T follicular helper cell (primary cell): ENCODE results near the gene NECAB3.
A peak's percentile ranks its signal among the peaks of the same experiment; 100 is the strongest.

Experiments
- DNase-seq: peaks from one replicate; pipeline ENCODE4 v3.0.0-alpha.2; 2020; ENCODE audit warnings: low read depth

Gene NECAB3

DNA sequence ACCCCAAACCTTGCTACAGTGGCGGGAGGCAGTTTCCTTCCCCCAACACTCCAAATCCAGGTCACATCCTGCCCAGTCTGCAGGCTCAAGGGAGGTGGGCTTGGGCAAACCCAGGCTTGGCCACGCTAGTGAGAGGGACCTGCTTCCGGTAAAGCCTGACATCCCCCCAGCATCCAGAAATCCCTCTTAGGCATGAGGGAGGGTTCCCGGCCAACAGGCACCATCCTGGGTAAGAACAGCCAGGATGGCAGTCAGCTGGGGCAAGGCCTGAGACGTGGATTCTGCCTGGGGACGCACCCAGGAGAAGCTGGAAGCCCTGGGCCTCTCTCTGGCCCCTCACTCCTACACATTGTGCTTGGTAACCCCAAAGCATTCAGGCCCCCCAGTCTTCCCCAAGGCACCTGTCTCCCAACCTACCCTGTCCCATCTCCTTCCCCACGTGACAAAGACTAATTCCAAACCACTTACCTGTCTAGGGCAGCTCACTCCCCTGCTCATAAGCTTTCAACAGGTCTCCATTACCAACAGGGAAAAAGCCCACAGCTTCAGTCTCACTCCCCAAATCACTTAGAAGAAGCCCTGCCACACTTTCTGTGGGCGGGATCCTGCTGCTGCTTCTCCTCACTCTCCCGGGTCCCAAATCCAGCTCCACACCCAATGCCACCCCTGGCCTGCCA is 10.0 kb downstream of the NECAB3 start:
- DNase-seq: no peak

DNA sequence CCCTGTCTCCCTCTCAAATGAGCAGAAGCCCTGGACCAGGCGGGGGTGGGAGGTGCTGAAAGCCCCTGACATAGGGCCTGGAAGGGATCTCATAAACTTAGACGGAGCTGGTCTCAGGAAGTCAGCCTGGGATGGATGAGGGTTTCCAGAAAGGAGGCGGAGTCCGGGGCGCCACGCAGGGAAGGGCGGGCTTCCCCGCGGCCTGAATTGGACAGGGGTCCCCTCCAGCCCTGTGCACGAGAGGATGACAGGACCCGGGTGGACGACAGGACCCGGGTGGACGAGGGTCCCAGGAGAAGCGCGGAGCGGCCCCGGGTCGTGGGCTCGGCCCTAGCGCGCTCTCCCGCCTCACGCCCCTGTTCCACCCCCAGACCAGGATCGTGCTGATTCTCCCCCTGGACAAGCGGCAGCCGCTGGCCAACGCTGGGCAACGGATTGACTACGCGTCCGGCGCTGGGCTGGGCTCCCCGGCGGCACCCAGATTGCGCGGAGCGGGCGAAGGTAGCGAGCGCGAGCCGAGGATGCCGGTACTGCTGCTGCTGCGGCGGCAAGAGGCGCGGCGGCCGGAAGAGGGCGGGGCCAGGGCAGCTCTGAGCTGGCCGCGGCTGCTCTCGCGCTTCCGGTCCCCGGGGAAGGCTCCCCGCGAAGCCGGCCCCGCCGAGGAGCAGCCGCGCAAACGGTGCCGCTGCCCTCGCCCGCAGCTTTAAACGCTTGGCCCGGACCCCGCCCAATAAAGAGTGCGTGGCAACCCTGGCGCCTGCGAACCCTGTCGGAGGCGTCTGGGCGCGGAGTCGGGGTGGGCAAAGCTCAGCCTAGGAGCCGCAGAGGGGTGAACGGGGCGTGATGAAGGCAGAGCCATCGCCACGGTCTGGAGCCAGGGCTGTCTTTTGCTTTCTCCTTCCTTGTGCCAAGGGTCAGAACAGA is 10.8 kb downstream of the NECAB3 start:
- DNase-seq: peak; percentile 73

DNA sequence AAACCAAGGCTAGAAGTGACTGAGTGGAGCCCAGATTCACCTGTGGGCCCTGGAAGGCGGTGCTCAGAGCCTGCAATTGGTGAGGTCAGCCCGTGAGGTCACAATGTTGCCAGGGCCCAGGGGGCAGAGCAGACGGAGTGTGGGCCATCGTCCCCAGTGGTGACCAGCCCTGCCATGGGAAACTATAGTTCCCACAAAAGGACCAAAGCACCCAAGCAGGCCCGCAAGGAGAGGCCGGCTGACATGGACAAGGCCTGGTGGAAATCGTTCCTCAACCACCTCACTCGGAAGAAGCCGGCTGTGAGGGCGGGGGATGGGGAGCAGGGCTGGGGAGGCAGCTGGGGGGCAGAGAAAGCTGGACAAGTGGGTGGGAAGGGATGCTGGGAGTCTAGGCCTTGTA is 12.1 kb downstream of the NECAB3 start, which contains the start of gene C20orf144:
Gene C20orf144 (plus strand): TSS at position 156 of the 400 bp plus-strand sequence. CDS start 19 bp downstream, at position 175.
- no peak for DNase-seq

DNA sequence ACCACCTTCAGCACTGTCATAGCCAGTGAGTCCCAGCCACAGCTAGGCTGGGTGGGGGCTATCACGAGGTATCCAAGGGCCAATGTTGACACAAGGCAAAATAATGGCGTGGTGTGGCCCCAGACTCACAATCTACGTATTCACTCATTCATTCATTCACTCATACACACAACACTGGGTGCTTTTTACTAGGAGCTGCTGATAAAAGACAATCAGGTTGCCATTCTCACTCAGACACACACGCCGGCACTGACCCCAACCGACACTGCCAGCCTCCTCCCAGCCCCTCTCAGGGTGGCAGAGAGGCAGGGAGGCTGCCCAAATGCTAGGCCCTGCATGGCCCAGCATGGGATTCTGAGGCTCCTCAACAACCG is 13.6 kb downstream of the NECAB3 start:
- no peak for DNase-seq

DNA sequence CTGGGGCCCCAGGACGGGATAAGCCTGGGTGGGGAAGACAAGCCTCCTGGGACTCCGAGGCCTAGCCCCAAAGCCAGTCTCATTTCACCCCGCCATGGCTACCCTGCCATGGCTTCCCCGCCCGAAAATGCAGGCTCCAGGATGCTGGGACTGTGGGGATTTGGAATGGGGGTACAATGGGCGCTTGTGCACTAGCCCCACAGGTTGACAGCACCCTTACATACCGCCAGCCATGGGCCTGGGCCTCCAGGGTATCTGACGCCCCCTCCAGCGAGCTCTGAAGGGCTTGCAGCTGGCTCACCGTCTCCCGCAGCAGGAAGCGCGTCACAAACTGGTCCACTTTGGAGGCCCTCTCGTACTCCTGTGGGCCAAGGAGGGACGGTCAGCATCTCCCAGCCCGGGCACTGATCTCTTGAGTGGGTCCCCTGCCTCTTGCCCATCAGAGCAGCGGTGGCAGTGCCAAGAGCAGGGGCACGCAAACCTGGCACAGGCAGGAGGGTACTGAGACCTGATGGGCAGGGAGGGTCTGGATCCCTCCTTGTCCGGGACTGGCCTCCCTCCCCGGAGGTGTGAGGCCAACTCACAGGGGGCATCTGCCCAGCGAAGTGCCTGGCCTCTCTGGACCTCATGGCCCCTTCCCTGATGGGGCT is 14.1 kb downstream of the NECAB3 start:
- DNase-seq: no peak

DNA sequence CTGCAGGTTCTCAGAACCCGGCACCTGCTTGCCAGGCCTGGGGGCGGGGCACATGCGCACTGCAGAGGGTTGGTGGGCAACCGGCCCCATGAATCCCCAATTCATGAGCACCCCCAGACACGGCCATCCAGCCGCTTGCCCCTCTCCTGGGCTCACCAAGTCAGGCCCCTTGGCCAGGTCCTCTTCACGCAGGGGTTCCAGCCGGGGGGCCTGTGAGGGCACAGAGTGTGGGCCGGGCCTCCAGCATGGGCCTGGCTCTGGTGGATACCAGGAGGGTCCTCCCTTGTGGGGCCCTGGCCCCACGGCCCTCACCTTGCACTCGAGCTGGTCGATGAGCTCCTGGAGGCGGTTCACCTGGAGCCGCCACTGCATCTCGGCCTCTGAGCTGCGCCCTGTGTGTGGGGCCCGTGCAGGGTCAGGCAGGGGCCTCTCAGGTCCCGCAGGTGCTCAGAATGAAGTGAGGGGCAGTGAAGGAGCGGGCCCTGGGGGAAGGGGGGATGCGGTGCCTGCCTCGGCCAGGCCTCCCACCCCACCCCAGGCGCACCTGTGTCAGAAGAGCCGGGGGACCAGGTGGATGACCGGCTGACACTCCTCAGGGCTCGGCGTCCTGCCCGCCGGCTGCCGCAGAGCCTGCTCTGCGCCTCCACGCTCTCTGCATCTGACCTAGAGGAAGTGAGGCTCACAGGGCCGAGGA is 14.7 kb downstream of the NECAB3 start:
- no peak for DNase-seq

DNA sequence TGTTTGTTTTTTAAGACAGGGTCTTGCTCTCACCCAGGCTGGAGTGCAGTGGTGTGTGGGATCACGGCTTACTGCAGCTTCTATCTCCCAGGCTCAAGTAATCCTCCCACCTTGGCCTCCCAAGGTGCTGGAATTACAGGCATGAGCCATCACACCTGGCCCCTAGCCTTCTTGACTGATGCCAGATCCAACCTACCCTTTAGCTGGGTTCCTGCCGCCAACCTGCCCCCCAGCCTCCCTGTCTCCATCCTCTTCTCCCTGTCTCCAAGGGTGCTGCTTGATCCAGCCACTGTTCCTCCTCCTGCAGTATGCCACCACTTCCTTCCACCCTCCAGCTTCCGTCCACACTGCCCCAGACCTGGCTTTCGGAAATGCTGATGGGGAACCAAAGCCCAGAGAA is 15.3 kb downstream of the NECAB3 start:
- no peak for DNase-seq

DNA sequence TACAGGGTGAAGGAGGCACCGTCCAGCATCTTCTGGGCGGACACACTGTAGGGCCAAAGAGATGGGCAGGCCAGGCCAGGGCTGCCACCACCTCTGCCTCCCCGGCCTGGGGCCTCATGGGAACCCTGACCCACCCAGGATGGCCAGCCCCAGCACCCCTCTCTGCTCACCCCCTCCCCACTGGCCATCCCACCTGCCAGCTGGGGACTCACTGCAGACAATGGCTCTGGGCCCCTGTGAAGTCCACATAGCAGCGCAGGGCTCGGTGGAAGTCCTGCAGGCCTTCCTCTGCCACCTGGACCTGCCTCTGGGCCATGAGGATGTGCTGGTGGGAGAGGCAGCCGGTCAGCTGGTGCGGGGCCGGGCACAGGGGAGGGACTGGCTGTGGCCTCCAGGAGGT is 15.7 kb downstream of the NECAB3 start:
- DNase-seq: no peak

DNA sequence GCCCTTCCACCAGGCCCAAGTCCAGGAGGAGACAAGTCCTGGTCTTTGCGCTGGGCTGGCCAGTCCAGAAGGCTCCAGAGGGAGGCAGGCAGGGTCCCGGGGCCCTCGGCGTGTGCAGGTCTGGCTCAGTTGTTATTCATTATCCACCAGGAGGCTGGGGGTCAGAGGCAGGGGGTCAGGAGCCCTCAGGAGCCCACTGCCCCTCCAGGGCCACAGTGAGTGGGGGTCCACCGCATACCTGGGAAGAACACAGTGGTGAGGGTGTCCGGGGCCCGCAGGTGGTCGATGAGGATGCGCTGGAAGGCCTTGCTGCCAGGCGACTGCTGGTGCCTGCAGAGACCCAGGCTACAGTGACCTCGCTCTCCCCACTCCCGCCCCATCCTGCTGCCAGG is 16.5 kb downstream of the NECAB3 start:
- no peak for DNase-seq

DNA sequence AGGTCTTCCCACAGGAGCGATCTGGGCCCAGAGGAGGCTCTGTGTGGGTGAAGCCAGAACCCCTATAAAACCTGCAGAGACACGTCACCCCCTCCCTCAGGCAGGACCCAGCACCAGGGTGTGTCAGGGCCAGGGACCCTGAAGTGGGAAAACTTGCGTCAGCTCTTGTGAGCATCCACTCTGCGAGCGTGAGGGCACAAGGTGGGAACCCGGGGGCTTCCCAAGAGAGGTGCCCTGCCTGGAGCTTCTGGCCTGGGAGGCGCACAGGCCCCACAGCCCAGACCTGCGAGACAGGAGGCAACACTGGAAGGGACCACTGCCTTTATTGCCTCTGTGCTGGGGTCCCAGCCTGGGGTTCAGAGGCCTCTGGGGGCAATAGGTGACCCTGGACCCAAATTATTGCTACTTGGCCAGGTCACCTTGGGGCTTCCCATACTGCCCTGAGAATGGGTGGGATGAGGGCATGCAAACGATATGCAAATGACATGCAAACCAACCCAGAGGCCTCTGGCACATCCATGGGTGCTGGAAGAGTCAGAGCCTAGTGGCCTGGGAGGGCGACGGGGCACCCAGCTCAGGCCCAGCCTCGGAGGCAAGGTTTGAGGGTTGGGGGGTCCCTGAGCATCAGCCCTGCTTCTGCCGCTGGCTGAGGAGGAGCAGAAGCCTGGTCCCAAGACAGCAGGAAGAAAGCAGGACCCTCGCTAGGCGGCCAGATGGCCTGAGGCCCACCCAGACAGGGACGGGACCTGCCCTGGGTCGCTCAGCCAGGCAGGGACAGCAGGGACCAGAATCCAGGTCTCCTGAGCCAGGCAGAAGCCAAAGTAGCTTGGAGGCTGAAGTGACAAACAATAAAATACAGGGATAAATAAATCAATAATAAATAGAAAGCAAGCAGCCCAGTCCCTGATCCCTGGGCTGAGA is 17.2 kb downstream of the NECAB3 start:
- DNase-seq: no peak

DNA sequence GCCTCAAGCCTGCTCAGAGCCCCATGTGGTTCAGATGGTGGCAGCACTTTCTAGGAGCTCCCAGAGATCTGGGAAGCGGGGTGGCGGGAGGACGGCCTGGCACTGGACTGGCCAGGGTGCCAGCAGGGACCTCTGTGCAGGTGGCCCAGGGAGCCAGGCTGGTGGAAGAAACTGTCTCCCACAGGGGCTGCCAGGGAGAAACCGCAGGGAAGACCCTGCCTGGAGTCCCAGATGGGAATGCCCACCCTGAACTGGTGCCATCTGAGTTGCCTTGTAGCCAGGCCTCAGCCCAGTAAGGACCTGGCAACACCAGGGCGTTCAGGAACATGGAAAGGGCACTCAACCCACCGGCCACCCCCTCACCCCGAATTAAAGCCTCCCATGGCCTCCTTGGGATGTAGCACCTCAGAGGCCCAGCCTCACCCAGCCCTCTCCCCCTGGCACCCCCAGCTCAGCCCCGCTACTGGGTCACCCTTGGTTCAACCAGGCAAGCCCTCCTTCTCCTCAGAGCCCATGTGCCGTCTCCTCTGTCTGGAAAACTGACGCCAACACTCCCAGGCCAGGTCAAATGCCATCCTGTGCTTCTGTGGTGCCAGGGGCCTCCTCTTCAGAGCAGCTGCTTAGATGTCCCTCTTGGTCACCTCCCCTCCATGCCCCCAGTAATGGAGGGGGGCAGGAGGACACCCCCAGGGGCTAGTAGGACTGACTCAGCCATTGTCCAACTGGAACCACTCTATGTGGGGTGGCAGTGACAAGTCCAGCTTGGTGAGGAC is 18.0 kb downstream of the NECAB3 start:
- DNase-seq: no peak

DNA sequence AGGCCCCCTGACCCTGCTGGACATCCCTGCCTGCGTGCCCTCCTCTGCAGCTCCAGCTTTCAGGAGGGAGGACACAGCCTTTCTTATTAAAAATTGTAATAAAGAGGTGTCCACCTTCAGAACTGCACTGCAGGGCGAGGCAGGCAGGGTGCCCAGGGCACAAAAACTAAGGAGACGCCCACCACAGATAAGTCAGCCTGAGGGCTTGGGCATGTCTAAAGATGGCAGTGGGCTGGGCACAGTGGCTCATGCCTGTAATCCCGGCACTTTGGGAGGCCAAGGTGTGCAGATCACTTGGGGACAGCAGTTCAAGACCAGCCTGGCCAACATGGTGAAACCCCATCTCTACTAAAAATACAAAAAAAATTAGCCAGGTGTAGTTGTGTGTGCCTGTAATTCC is 19.1 kb downstream of the NECAB3 start:
- DNase-seq: no peak

DNA sequence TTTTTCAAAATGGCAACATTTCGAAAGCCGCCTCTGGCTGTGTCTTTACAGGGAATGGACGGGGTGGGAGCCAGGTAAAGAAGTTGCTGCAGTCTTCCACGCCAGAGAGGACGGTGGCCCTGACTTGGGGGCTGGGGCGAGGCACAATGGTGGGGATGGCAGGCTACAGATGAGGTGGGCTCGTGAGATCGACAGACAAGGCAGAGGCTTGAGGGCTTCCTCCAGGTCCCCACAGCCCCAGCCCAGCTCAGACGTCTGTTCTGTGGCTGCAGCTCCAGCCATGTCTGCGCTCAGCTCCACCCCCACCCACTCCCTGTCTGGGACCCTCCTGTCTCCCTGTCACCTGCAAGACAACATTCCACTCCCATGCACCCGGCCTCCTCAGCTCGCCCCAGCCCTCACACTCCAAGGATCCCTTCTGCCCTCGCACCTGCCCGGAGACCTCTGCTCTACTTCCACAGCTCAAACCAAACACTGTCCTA is 19.5 kb downstream of the NECAB3 start:
- DNase-seq: no peak

DNA sequence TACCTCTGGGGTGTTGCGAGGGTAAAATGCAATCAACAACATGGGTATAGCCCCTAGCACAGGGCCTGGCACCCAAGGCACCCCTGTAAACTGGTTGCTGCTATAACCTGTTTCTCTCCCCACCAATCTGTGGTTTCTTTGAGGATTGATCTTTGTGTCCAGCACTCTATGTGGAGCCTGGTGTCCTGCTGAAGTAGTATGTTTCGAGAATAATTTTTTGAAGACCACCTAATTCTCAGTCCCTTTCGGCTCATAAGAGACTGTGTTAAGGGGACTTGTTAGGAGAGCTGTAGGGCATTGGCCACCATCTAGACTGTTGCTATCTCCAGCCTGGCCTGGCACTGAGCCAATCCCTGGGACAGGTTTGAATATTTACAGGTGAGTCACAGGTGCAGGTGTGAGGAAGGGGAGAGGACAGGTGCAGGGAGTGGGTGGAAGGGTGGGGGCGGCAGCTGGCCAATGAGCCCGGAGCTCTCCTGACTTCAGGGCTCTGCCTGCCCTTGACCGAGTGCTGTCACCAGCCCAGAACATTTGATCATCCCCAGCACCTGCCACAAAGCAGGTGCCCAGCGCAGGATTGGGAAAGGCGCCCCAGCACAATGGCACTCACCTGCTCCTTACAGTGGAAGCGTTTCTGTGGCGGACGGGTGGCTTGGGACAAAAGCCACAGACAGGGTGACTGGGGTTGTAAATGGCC is 20.2 kb downstream of the NECAB3 start:
- no peak for DNase-seq

DNA sequence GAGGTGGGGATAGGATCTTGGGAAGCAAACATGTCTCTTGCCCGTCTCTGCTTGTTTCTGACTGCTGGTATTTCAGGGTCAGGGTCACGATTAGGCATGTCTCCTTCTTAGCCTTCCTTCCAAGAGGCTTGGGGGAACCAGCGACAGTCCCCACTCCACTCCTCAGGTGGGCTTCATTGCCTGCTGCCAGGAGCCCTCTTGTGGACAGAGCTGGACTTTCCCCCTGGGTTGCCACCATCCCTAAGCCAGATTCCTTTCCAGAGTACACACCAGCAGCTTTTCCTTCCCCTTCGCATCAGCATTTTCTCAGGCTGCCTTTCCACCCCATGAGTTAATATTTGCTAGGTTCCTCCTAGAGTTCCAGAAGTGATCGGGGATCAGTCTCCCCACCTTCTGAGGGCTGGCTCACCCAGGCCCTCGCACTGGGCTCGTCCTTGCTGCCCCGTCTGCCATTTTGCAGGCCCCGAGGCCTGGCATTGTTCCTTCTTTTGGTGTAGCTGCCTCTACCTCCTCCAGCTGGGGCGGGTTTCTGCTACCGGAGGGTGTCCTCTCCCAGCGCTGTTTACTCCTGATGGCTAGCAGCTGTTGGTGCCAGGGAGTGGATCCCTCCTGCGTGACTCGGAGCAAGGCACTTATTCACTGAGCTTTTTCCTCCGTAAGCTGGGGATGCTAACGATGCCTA is 20.9 kb downstream of the NECAB3 start:
- DNase-seq: no peak

DNA sequence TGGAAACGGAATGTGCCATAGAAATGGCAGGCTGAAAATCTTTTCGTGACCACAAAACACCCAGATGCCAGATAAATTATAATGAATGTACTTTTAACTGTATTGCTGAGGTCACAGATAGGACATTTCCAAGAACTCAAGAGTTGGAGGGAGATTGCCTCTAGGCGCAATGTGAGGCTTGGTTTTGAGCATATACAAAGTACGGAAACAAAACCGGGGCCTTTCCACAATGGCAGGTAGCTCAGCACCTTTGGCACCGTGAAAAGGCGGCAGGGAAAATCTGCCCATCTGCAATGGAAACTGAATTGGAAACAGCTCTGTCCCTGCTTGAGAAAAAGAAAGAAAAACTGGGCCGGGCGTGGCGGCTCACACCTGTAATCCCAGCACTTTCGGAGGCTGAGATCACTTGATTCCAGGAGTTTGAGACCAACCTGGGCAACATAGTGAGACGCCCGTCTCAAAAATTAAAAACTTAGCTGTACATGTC is 22.6 kb downstream of the NECAB3 start:
- no peak for DNase-seq

DNA sequence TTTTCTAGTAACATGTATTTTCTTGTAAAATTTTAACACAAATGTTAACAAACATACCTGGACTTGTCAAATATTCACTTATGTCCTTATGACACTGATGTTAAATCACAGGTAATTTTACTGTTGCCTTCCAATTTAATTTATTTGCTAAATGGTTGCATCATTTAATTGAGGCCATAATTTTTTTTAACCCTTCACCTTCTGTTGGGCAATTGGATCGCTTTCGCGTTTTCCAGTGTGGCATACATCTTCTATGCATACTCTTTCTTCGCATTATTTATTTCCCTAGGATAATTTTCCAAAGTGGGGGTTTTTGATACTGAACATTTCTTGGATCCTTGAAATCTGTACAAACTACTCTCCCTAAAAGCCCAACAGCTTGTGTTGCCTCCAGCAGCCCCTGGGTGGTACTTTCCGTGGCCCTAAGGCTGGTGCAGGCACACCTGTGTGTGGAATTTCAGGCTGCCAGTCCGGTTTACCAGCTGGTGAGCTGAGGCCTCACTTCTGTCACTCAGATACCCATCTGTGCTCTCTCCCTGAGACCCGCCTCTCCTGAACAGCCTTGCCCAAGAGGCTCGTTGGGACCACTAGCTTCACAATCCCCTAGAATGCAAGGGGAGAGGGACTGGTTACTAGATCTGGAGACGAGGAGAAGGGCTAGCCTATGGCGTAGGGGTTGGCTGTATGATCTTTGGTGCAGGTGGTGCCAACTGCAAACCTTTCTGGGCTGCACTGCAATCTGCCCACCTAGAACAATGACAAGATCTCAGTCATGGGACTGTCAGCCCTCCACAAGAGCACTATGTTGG is 23.3 kb downstream of the NECAB3 start:
- no peak for DNase-seq
